Activated CD4-positive, alpha-beta T cell treated with anti-CD3 and anti-CD28 coated beads, Interleukin-2, amount 10 ng/mL, durations not matched to agents 24 days and 14 days (primary cell): ENCODE measurements around the gene ZNF491. TPM values are rescaled to one million over a fixed set of nuclear protein-coding genes. Genes with fewer than 3 reads are reported as not detected.
"Not testable (repeated sequence)": the region's sequence is repeated elsewhere in the genome, so short reads cannot be mapped to it uniquely, and the experiment has no call there.

Experiments used
- DNase-seq: peaks from one replicate; pipeline ENCODE4 v3.0.0; 2022
- H3K27ac Mint-ChIP-seq: one replicate; pipeline ENCODE4 v1.8.0; 2022; ENCODE audit warnings: mild to moderate bottlenecking, mixed read lengths
- H3K27me3 Mint-ChIP-seq: one replicate; pipeline ENCODE4 v1.8.0; 2022; ENCODE audit warnings: mixed read lengths
- H3K36me3 Mint-ChIP-seq: one replicate; pipeline ENCODE4 v1.8.0; 2022; ENCODE audit warnings: low read depth, mild to moderate bottlenecking, mixed read lengths
- H3K4me1 Mint-ChIP-seq: one replicate; pipeline ENCODE4 v1.8.0; 2021; ENCODE audit warnings: mixed read lengths
- H3K4me3 Mint-ChIP-seq: one replicate; pipeline ENCODE4 v1.8.0; 2022; ENCODE audit warnings: mild to moderate bottlenecking, moderate library complexity, mixed read lengths
- H3K9me3 Mint-ChIP-seq: one replicate; pipeline ENCODE4 v1.8.0; 2021; ENCODE audit warnings: mixed read lengths
- intact Hi-C: fragments of 100-400 bp; cut with micrococcal nuclease; formaldehyde crosslinking; loops from one replicate; pipeline ENCODE4 v1.15.1; 2023
- total RNA-seq: library from RNA; stranded (reverse); gene quantifications from 2 replicates; pipeline ENCODE4 v1.2.3, GENCODE V29; 2022

Gene ZNF491
- total RNA-seq = 0.12 and 0.68 TPM in 2 replicates

- Mint-ChIP-seq H3K9me3 (peaks cover 7% of the 10 kb centered on the region), H3K27me3 (no peaks in the 10 kb centered on the region), H3K36me3 (peaks cover 2% of the 10 kb centered on the region), H3K4me1 (peaks cover 9% of the 10 kb centered on the region), H3K27ac (peak within 1 kb of the TSS; percentile 84), H3K4me3 (peak within 1 kb of the TSS; percentile 84)
- peak; percentile 91 for DNase-seq
- intact Hi-C loops = loop anchor here (2.0 to 5.0 kb wide), 2 partner anchors 14 to 84 kb away; no protein-coding TSS in a partner anchor
Observed at GRCh38 chr19:11798391-11799330, at the start of gene ZNF491. Gene ZNF491, plus strand, starts transcription at chr19:11798523. Its CDS starts 7,431 bp downstream, at chr19:11805954.

GRCh38 chr19:11749751-11750150, 48.6 kb upstream of the ZNF491 start:
- H3K36me3 Mint-ChIP-seq = no peaks in the 10 kb centered on the region
- peaks cover 27% of the 10 kb centered on the region for H3K9me3 Mint-ChIP-seq
- H3K4me1 Mint-ChIP-seq = no peaks in the 10 kb centered on the region
- H3K4me3 Mint-ChIP-seq = no peak overlapping the region
- intact Hi-C loops = no loop called here
- no peak overlapping the region for H3K27ac Mint-ChIP-seq
- no peaks in the 10 kb centered on the region for H3K27me3 Mint-ChIP-seq
- DNase-seq = no peak

GRCh38 chr19:11752244-11752736, 46.0 kb upstream of the ZNF491 start:
- DNase-seq = no peak
- no peaks in the 10 kb centered on the region for H3K4me1 Mint-ChIP-seq
- H3K27me3 Mint-ChIP-seq = no peaks in the 10 kb centered on the region
- H3K9me3 Mint-ChIP-seq = peaks cover 35% of the 10 kb centered on the region
- no peak overlapping the region for H3K4me3 Mint-ChIP-seq
- intact Hi-C loops = no loop called here
- H3K27ac Mint-ChIP-seq = no peak overlapping the region
- H3K36me3 Mint-ChIP-seq = no peaks in the 10 kb centered on the region

GRCh38 chr19:11754663-11755062, 43.7 kb upstream of the ZNF491 start:
- H3K27ac Mint-ChIP-seq = no peak overlapping the region
- no peak overlapping the region for H3K4me3 Mint-ChIP-seq
- H3K36me3 Mint-ChIP-seq = no peaks in the 10 kb centered on the region
- no peaks in the 10 kb centered on the region for H3K4me1 Mint-ChIP-seq
- H3K9me3 Mint-ChIP-seq = peaks cover 31% of the 10 kb centered on the region
- intact Hi-C loops = no loop called here
- DNase-seq = no peak
- H3K27me3 Mint-ChIP-seq = no peaks in the 10 kb centered on the region

- H3K4me1 Mint-ChIP-seq = no peaks in the 10 kb centered on the region
- no peaks in the 10 kb centered on the region for H3K27me3 Mint-ChIP-seq
- H3K4me3 Mint-ChIP-seq = no peak overlapping the region
- intact Hi-C loops = no loop called here
- H3K9me3 Mint-ChIP-seq = peaks cover 37% of the 10 kb centered on the region
- no peak for DNase-seq
- no peak overlapping the region for H3K27ac Mint-ChIP-seq
- H3K36me3 Mint-ChIP-seq = no peaks in the 10 kb centered on the region
Observed at GRCh38 chr19:11756965-11757364, 41.4 kb upstream of the ZNF491 start.

- Mint-ChIP-seq H3K4me1 (no peaks in the 10 kb centered on the region), H3K36me3 (no peaks in the 10 kb centered on the region), H3K4me3 (no peak overlapping the region), H3K27ac (no peak overlapping the region), H3K27me3 (no peaks in the 10 kb centered on the region), H3K9me3 (peaks cover 49% of the 10 kb centered on the region)
- no peak for DNase-seq
- intact Hi-C loops = no loop called here
Observed at GRCh38 chr19:11759805-11760204, 38.5 kb upstream of the ZNF491 start.

- H3K27ac Mint-ChIP-seq = no peak overlapping the region
- no peak overlapping the region for H3K4me3 Mint-ChIP-seq
- intact Hi-C loops = no loop called here
Observed at GRCh38 chr19:11763117-11763516, 35.2 kb upstream of the ZNF491 start.

GRCh38 chr19:11763611-11764010, 34.7 kb upstream of the ZNF491 start:
- Mint-ChIP-seq H3K9me3 (peaks cover 48% of the 10 kb centered on the region), H3K4me3 (no peak overlapping the region), H3K36me3 (peaks cover 6% of the 10 kb centered on the region), H3K27ac (no peak overlapping the region), H3K4me1 (peaks cover 12% of the 10 kb centered on the region), H3K27me3 (no peaks in the 10 kb centered on the region)
- intact Hi-C loops = no loop called here
- DNase-seq = no peak

More at GRCh38 chr19:11763117-11763516, 35.2 kb upstream of the ZNF491 start:
- Mint-ChIP-seq H3K36me3 (peaks cover 5% of the 10 kb centered on the region), H3K4me1 (peaks cover 10% of the 10 kb centered on the region), H3K9me3 (peaks cover 45% of the 10 kb centered on the region), H3K27me3 (no peaks in the 10 kb centered on the region)
- DNase-seq = no peak

GRCh38 chr19:11766597-11767591, 31.4 kb upstream of the ZNF491 start, which contains the start of gene ZNF441:
Gene ZNF441, plus strand, starts transcription at chr19:11767000. Its CDS starts 194 bp downstream, at chr19:11767194.
- Mint-ChIP-seq H3K27ac (peak within 1 kb of the TSS; percentile 96), H3K4me1 (peaks cover 15% of the 10 kb centered on the region), H3K9me3 (peaks cover 44% of the 10 kb centered on the region)

GRCh38 chr19:11767633-11768133, 30.6 kb upstream of the ZNF491 start:
- Mint-ChIP-seq H3K9me3 (peaks cover 38% of the 10 kb centered on the region), H3K36me3 (peaks cover 32% of the 10 kb centered on the region), H3K27ac (peak overlapping the region; percentile 82), H3K4me1 (peaks cover 15% of the 10 kb centered on the region), H3K27me3 (no peaks in the 10 kb centered on the region), H3K4me3 (peak overlapping the region; percentile 97)
- peak; percentile 65 for DNase-seq
- intact Hi-C loops = loop anchor here (1.0 to 5.0 kb wide), 2 partner anchors 28 to 45 kb away; partner anchors contain the start of gene ZNF440

More at GRCh38 chr19:11766597-11767591, 31.4 kb upstream of the ZNF491 start, which contains the start of gene ZNF441:
- Mint-ChIP-seq H3K4me3 (peak within 1 kb of the TSS; percentile 97), H3K36me3 (peaks cover 27% of the 10 kb centered on the region), H3K27me3 (no peaks in the 10 kb centered on the region)
- DNase-seq = peak; percentile 97
- intact Hi-C loops = loop anchor here (1.0 to 5.0 kb wide), 2 partner anchors 28 to 45 kb away; partner anchors contain the start of gene ZNF440

- Mint-ChIP-seq H3K27ac (no peak overlapping the region), H3K36me3 (peaks cover 32% of the 10 kb centered on the region), H3K4me3 (no peak overlapping the region), H3K9me3 (peaks cover 19% of the 10 kb centered on the region), H3K27me3 (no peaks in the 10 kb centered on the region), H3K4me1 (peaks cover 15% of the 10 kb centered on the region)
- DNase-seq = no peak
- intact Hi-C loops = loop anchor here (5.0 kb wide), 1 partner anchor 42 kb away; the partner anchor contains the start of gene ZNF440
Observed at GRCh38 chr19:11769995-11770394, 28.3 kb upstream of the ZNF491 start.

GRCh38 chr19:11771520-11771919, 26.8 kb upstream of the ZNF491 start:
- intact Hi-C loops, H3K27ac Mint-ChIP-seq, H3K27me3 Mint-ChIP-seq, DNase-seq, H3K4me3 Mint-ChIP-seq: not testable (repeated sequence)
- H3K9me3 Mint-ChIP-seq = peaks cover 19% of the 10 kb centered on the region
- peaks cover 13% of the 10 kb centered on the region for H3K4me1 Mint-ChIP-seq
- peaks cover 36% of the 10 kb centered on the region for H3K36me3 Mint-ChIP-seq

- Mint-ChIP-seq H3K9me3 (peaks cover 27% of the 10 kb centered on the region), H3K36me3 (peaks cover 58% of the 10 kb centered on the region)
- intact Hi-C loops, H3K4me1 Mint-ChIP-seq, H3K4me3 Mint-ChIP-seq, H3K27me3 Mint-ChIP-seq, DNase-seq, H3K27ac Mint-ChIP-seq: not testable (repeated sequence)
Observed at GRCh38 chr19:11776669-11777068, 21.7 kb upstream of the ZNF491 start.
